OCI-LY7 (cell line): ENCODE data around the gene GADD45A.

ENCODE experiments used
- CTCF ChIP-seq: fragments of 200-600 bp; sonication (generic); conservative IDR thresholded peaks from 2 replicates; pipeline ENCODE4 v1.5.1; 2014; ENCODE audit warnings: mild to moderate bottlenecking, antibody characterized with exemption, low read length, moderate library complexity, mixed read lengths
- EZH2phosphoT487 ChIP-seq: fragments of 200-600 bp; sonication (generic); IDR thresholded peaks from 2 replicates; pipeline ENCODE4 v1.6.1; 2018; ENCODE audit warnings: low read depth, borderline replicate concordance, mild to moderate bottlenecking, mixed run types, antibody characterized with exemption, low read length, moderate library complexity, mixed read lengths

GRCh38 chr1:67711158-67711854 lies 26.3 kb downstream of the GADD45A start:
- TF ChIP-seq EZH2phosphoT487 (no peak), CTCF (no peak)
